ENCODE data around the gene DCDC1. TPM values are rescaled to one million over a fixed set of nuclear protein-coding genes. Genes with fewer than 3 reads are reported as not detected.
"Not testable (repeated sequence)": the region's sequence is repeated elsewhere in the genome, so short reads cannot be mapped to it uniquely, and the experiment has no call there.

DCDC1 gene
- total and polyA plus RNA-seq, 2 donors (not counting 1 experiment from before 2014, with no cell fraction given), result 0.05 to 0.17 TPM

DNA sequence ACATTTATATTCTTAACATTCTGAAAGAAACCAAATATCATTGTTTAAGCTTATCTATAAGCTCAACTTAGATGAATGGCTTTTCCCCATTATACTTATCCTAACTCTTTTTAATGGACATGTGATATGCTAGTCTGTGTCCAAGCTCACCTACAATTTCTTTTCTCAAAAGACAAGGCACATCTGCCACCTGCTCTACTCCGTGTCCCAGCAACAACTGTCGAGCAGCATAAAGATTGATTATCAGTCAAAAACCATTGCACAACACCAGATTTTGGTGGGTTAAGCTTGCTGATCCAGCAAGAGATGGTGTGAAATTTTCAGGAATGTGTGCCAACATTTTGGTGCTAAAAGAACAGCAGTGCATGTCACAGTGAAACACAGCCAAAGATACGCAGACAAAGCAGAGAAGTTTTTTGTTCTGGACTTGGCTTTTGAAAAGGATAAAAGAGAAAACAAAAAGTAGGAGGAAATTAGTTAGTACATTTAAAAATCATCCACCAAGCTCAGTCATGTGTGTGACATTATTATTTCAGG lies 65.8 kb downstream of the DCDC1 start:
- Histone ChIP-seq H3K4me1 (ENCODE audit: control insufficient read depth, extremely low read depth, insufficient read depth, low read length) (no peaks in the 10 kb centered on the region), H3K79me2 (ENCODE audit: control insufficient read depth, insufficient read depth, low read length) (no peaks in the 10 kb centered on the region), H3K27me3 (ENCODE audit: control insufficient read depth, insufficient read depth, low read length) (no peaks in the 10 kb centered on the region), H3K27ac (ENCODE audit: insufficient read depth, low read length) (no peak overlapping the region), H3K9me3 (ENCODE audit: control insufficient read depth, insufficient read depth, low read depth, low read length) (no peaks in the 10 kb centered on the region), H2AFZ (ENCODE audit: low read length) (no peak overlapping the region), H3K4me2 (ENCODE audit: extremely low read depth, insufficient read depth, low read length) (no peak overlapping the region), H3K36me3 (ENCODE audit: control insufficient read depth, insufficient read depth, low read length) (no peaks in the 10 kb centered on the region), H3K4me3 (replicated peaks in 1 of 4; ENCODE audit: control extremely low read depth in 1 of 4, insufficient read depth in 1 of 4, low read depth in 3 of 4, low read length in 4 of 4) (no peak overlapping the region), H4K20me1 (ENCODE audit: control insufficient read depth, extremely low read depth, insufficient read depth, low read length) (no peaks in the 10 kb centered on the region), H3K9ac (ENCODE audit: insufficient read depth, low read length) (no peak overlapping the region)
- DNase-seq (ENCODE audit: low read depth in 2 of 2), result no peak
- no peak for TF ChIP-seq EZH2 (IDR thresholded peaks at IDR 0.05; ENCODE audit: low read length, missing control alignments)
- TF ChIP-seq, protein P1, sequence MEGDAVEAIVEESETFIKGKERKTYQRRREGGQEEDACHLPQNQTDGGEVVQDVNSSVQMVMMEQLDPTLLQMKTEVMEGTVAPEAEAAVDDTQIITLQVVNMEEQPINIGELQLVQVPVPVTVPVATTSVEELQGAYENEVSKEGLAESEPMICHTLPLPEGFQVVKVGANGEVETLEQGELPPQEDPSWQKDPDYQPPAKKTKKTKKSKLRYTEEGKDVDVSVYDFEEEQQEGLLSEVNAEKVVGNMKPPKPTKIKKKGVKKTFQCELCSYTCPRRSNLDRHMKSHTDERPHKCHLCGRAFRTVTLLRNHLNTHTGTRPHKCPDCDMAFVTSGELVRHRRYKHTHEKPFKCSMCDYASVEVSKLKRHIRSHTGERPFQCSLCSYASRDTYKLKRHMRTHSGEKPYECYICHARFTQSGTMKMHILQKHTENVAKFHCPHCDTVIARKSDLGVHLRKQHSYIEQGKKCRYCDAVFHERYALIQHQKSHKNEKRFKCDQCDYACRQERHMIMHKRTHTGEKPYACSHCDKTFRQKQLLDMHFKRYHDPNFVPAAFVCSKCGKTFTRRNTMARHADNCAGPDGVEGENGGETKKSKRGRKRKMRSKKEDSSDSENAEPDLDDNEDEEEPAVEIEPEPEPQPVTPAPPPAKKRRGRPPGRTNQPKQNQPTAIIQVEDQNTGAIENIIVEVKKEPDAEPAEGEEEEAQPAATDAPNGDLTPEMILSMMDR (conservative IDR thresholded peaks at IDR 0.05 in 1 of 2, IDR thresholded peaks at IDR 0.05 in 1 of 2; ENCODE audit: low read depth in 1 of 2, low read length in 2 of 2), result no peak

DNA sequence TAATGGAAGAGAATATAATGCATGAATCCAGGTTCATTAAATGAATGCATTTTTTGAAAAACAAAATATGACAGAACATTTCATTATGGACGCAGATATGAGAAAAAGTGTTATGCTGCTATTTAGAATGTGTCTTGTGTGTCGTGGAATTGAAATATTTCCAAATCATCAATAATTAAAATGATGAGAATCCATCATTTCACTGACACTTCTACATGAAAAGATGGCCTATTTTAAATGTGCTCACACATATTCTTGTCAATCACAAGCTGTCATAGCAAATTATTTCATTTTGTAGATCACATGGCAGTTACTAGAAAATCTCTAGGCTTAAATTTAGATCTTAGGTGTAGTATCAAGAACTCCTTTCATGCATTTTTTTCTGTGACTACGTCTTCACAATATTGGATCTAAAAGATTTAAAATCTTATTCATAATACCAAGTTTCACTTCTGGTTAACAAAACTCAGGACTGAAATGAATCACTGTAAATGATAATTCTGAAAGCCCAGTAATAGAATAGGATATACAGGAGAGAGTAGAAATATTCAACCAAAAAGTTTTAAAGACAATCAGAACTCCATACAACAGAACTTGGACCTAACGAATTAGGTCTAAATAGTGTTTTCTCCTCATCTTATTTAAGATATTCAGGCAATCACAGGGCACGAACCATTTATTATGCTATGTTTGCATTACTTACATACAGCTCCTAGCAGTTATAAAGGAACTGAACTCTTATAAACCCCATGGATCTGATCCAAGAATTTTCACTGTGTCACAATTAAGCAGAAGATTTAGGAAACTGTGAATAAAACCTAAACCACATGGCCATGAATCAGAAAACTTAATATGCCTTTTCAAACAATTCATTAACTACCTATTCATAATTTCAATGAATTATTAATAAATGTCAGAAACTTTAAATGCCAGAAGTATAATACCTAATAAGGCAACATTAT lies 67.7 kb downstream of the DCDC1 start:
- Histone ChIP-seq H3K27ac (ENCODE audit: insufficient read depth, low read length) (no peak overlapping the region), H3K79me2 (ENCODE audit: control insufficient read depth, insufficient read depth, low read length) (no peaks in the 10 kb centered on the region), H3K4me3 (replicated peaks in 1 of 4; ENCODE audit: control extremely low read depth in 1 of 4, insufficient read depth in 1 of 4, low read depth in 3 of 4, low read length in 4 of 4) (no peak overlapping the region), H3K36me3 (ENCODE audit: control insufficient read depth, insufficient read depth, low read length) (no peaks in the 10 kb centered on the region), H3K27me3 (ENCODE audit: control insufficient read depth, insufficient read depth, low read length) (no peaks in the 10 kb centered on the region), H3K4me1 (ENCODE audit: control insufficient read depth, extremely low read depth, insufficient read depth, low read length) (no peaks in the 10 kb centered on the region), H4K20me1 (ENCODE audit: control insufficient read depth, extremely low read depth, insufficient read depth, low read length) (no peaks in the 10 kb centered on the region), H3K9ac (ENCODE audit: insufficient read depth, low read length) (no peak overlapping the region), H3K9me3 (ENCODE audit: control insufficient read depth, insufficient read depth, low read depth, low read length) (no peaks in the 10 kb centered on the region), H3K4me2 (ENCODE audit: extremely low read depth, insufficient read depth, low read length) (no peak overlapping the region), H2AFZ (ENCODE audit: low read length) (no peak overlapping the region)
- no peak for DNase-seq (ENCODE audit: low read depth in 2 of 2)
- TF ChIP-seq, protein P1 (conservative IDR thresholded peaks at IDR 0.05 in 1 of 2, IDR thresholded peaks at IDR 0.05 in 1 of 2; ENCODE audit: low read depth in 1 of 2, low read length in 2 of 2), result no peak
- no peak for TF ChIP-seq EZH2 (IDR thresholded peaks at IDR 0.05; ENCODE audit: low read length, missing control alignments)

- Histone ChIP-seq H3K9ac (ENCODE audit: insufficient read depth, low read length) (no peak overlapping the region), H3K36me3 (ENCODE audit: control insufficient read depth, insufficient read depth, low read length) (no peaks in the 10 kb centered on the region), H3K4me3 (replicated peaks in 1 of 4; ENCODE audit: control extremely low read depth in 1 of 4, insufficient read depth in 1 of 4, low read depth in 3 of 4, low read length in 4 of 4) (no peak overlapping the region), H4K20me1 (ENCODE audit: control insufficient read depth, extremely low read depth, insufficient read depth, low read length) (no peaks in the 10 kb centered on the region), H3K9me3 (ENCODE audit: control insufficient read depth, insufficient read depth, low read depth, low read length) (no peaks in the 10 kb centered on the region), H3K4me2 (ENCODE audit: extremely low read depth, insufficient read depth, low read length) (no peak overlapping the region), H3K4me1 (ENCODE audit: control insufficient read depth, extremely low read depth, insufficient read depth, low read length) (no peaks in the 10 kb centered on the region), H3K79me2 (ENCODE audit: control insufficient read depth, insufficient read depth, low read length) (no peaks in the 10 kb centered on the region), H3K27ac (ENCODE audit: insufficient read depth, low read length) (no peak overlapping the region), H3K27me3 (ENCODE audit: control insufficient read depth, insufficient read depth, low read length) (no peaks in the 10 kb centered on the region), H2AFZ (ENCODE audit: low read length) (no peak overlapping the region)
- TF ChIP-seq EZH2 (IDR thresholded peaks at IDR 0.05; ENCODE audit: low read length, missing control alignments), result no peak
- TF ChIP-seq, protein P1 (conservative IDR thresholded peaks at IDR 0.05 in 1 of 2, IDR thresholded peaks at IDR 0.05 in 1 of 2; ENCODE audit: low read depth in 1 of 2, low read length in 2 of 2), result no peak
- no peak for DNase-seq (ENCODE audit: low read depth in 2 of 2)
Observed at GRCh38 chr11:31295308-31295707, 74.2 kb downstream of the DCDC1 start.

GRCh38 chr11:31273527-31273926 lies 96.0 kb downstream of the DCDC1 start:
- DNase-seq (ENCODE audit: low read depth in 2 of 2); H3K36me3 ChIP-seq (ENCODE audit: control insufficient read depth, insufficient read depth, low read length): not testable (repeated sequence)

More at GRCh38 chr11:31273527-31273926, 96.0 kb downstream of the DCDC1 start:
- H3K4me1 ChIP-seq (ENCODE audit: control insufficient read depth, extremely low read depth, insufficient read depth, low read length); H2AFZ ChIP-seq (ENCODE audit: low read length); H3K79me2 ChIP-seq (ENCODE audit: control insufficient read depth, insufficient read depth, low read length); H3K27me3 ChIP-seq (ENCODE audit: control insufficient read depth, insufficient read depth, low read length); H3K4me3 ChIP-seq (replicated peaks in 1 of 4; ENCODE audit: control extremely low read depth in 1 of 4, insufficient read depth in 1 of 4, low read depth in 3 of 4, low read length in 4 of 4); H3K9ac ChIP-seq (ENCODE audit: insufficient read depth, low read length); H3K4me2 ChIP-seq (ENCODE audit: extremely low read depth, insufficient read depth, low read length); H3K27ac ChIP-seq (ENCODE audit: insufficient read depth, low read length); H3K9me3 ChIP-seq (ENCODE audit: control insufficient read depth, insufficient read depth, low read depth, low read length); H4K20me1 ChIP-seq (ENCODE audit: control insufficient read depth, extremely low read depth, insufficient read depth, low read length): not testable (repeated sequence)
